Left colon (tissue), 2 donors: ENCODE data around the gene PDZD2. TPM values are rescaled to one million over a fixed set of nuclear protein-coding genes. Genes with fewer than 3 reads are reported as not detected.
"Not testable (repeated sequence)": the region's sequence is repeated elsewhere in the genome, so short reads cannot be mapped to it uniquely, and the experiment has no call there.

ENCODE experiments used
- ATAC-seq: fragments of 200-7000 bp; cut with Tn5 transposase; one replicate; pipeline ENCODE4 v1.9.1; 2020; ENCODE audit warnings: mild to moderate bottlenecking, moderate library complexity
- DNase-seq, 2 donors: peaks; one replicate each; pipeline ENCODE4 v3.0.0-alpha.2; 2020
- intact Hi-C, 2 donors: fragments of 100-400 bp; cut with DNase I in 1 of 2; cut with micrococcal nuclease in 1 of 2; formaldehyde crosslinking; loops; one replicate each; pipeline versions ENCODE4 v1.11.2 to v1.14.0; 2022; cut with DNase I, micrococcal nuclease
- total RNA-seq, 2 donors: library from RNA; stranded (reverse); fragmentation: NEBNext Ultra II Directional; extraction: Animal tissue kit (Norgen Biotek cat#: 25700); gene quantifications; one replicate each; pipeline ENCODE4 v1.2.1, GENCODE V29; 2021
- donor health status: DM: no; HTN: no; CAD: no.
- donor health status: DM: yes; HTN: yes; CAD: no.

The PDZD2 gene
- total RNA-seq, 2 donors from 2014 or later = 1.6 to 2.3 TPM

- intact Hi-C loops = no loop called here
- DNase-seq (no peak), ATAC-seq (no peak)
These were observed 328.5 kb downstream of the PDZD2 start for GRCh38 chr5:31967461-31967860.

- intact Hi-C loops = no loop called here
- DNase-seq (no peak), ATAC-seq (no peak)
These were observed 333.6 kb downstream of the PDZD2 start for GRCh38 chr5:31972558-31972957.

DNA sequence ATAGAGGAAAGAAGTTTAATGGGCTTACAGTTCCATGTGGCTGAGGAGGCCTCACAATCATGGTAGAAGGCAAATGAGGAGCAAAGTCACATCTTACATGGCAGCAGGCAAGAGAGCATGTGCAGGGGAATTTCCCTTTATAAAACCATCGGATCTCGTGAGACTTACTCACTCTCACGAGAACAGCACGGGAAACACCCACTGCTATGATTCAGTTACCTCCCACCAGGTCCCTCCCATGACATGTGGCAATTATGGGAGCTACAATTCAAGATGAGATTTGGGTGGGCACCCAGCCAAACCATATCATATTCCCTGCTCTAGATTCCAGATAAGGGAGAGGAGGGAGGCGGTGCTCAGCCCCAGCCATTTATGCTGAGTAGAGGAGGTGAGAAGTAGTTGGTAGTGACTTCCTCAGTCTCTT lies 336.3 kb downstream of the PDZD2 start:
- intact Hi-C loops, DNase-seq, ATAC-seq: not testable (repeated sequence)

- ATAC-seq (no peak), DNase-seq (no peak)
- intact Hi-C loops = no loop called here
These were observed 337.2 kb downstream of the PDZD2 start for GRCh38 chr5:31976169-31976568.

DNA sequence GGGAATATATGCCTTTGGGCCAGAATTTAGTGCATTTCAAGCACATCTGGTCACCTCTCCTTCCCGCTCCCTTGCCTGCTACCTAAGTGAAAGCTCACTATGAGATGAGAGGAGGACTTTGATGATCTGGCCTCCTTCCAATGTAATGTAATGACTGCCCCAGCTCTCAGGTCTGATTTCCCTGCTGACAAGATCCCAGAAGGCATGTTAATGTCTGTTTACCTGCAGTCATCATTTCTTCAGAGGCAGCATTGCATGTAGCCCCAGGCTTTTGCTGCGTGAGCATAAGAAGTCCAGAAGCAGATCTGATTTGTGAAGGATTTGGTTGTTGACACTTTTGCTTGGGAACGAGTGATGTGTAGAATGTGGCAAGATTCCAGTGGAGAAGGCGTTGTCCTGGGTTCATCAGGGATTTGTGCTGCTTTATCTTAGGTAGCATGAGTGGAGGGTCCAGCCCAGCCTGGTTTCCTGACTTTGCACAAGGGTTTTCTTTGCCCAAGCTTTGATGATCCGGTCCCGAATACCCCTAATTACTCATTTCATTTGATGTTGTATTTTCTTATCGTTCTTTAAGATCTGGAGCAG lies 342.5 kb downstream of the PDZD2 start:
- ATAC-seq (no peak), DNase-seq (no peak)
- intact Hi-C loops = no loop called here

DNA sequence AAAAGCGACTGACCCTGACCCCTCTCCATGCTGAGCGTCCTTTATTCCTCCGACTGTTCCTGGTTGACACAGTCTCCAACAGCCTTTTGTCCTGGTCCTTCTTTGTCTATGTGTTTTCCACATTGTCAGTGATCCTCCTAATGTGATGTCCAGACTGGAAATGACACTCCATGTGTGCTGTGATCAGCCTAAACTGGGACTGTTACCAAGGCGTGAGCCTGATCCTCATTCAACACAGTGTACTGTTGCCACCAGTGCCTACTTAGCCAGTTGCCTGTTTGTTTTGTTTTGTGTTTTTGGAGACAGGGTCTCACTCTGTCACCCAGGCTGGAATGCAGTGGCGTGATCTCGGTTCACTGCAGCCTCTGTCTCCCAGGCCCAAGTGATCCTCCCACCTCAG lies 343.1 kb downstream of the PDZD2 start:
- intact Hi-C loops = no loop called here
- ATAC-seq (no peak), DNase-seq (no peak)

DNA sequence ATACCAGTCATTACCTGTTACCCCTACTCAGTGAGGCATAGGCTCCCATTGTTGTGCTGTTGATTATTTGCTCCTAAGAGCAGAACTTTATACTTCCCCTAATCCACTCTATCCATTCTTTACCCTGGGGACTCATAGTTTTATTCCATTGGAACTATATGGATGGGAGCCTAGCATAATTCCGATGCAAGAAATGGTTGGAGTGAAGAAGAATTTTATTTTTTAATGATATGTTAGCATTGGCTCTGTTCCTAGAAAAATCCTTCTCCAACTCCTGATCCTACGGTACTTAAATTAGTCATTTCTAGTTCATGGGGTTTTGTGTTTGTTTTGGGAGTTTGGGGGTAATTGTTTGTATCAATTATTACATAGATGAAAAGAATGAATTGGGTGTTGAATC lies 343.7 kb downstream of the PDZD2 start:
- ATAC-seq (no peak), DNase-seq (no peak)
- intact Hi-C loops = no loop called here

- intact Hi-C loops = no loop called here
- DNase-seq = no peak
- no peak for ATAC-seq
These were observed 344.9 kb downstream of the PDZD2 start for GRCh38 chr5:31983851-31984250.

GRCh38 chr5:31984691-31985090 lies 345.8 kb downstream of the PDZD2 start:
- intact Hi-C loops = no loop called here
- no peak for DNase-seq
- ATAC-seq = no peak

DNA sequence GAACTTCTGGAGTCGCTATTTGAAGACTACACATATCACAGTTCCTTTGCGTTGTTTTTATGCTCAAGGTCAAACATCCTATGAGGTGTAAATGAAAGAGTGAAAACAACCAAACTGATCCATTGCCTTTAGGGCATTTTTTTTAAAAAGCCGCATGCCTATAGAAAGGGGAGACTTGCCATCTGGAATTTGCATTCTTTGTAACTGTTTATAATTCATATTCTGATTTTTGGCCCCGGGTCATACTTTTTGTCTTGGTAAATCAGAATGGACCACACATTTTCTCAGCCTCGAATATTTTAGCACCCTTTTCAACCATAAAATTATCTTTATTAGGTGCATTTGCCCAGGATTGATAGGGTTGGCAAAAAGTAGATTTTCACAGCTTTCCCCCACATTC lies 347.2 kb downstream of the PDZD2 start:
- DNase-seq (no peak), ATAC-seq (no peak)
- intact Hi-C loops = no loop called here

DNA sequence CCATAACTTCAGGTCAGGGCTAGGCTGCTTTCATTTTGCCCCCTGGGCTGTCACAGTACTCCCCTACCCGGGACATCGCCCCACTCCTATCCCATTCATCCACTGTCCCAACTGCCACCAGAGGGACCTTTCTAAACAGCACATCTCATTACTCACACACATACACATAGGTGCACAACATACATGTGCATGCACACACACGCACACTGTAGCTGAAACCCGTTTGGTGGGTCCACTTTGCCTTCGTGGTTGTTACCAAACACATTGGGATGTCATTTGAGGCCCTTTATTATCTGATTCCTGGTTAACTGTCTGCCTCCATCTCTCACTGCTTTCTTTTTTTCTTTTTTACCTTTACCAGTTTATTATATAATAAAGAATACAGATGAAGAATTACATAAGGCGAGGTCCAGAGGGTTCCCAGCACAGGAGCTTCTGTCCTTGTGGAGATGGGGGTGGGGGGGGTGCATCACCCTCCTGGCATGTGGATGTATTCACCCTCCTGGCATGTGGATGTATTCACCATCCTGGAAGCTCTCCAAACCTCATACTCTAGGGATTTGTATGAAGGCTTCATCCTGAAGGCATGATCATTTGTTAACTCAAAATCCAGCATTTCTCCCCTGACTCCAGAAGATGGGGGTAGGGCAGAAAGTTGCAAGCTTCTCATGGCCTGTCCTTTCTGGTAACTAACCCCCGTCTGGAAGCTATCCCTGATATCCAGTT lies 349.2 kb downstream of the PDZD2 start:
- intact Hi-C loops = no loop called here
- no peak for ATAC-seq
- DNase-seq = no peak

- ATAC-seq = no peak
- intact Hi-C loops = no loop called here
- DNase-seq = no peak
These were observed 351.2 kb downstream of the PDZD2 start for GRCh38 chr5:31990081-31990650.

DNA sequence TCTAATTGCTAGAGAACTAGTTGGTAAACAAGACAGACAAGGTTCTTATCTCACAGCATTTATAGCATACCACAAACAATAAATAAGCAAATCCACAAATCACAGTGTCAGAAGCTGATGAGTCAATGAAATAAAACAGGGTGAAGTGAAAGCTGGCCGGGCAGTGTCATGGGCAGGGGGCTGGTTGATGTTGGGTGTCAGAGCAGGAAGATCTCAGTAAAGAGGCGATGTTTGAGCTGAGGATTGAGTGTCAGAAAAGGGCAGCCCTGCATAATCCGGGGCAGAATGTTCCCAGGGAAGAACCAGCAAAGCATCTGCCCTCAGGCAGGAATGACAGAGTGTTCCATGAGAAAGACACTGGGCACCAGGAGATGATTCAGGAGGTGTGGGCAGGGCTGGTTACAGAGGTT lies 351.8 kb downstream of the PDZD2 start:
- ATAC-seq = no peak
- intact Hi-C loops = no loop called here
- DNase-seq = no peak

DNA sequence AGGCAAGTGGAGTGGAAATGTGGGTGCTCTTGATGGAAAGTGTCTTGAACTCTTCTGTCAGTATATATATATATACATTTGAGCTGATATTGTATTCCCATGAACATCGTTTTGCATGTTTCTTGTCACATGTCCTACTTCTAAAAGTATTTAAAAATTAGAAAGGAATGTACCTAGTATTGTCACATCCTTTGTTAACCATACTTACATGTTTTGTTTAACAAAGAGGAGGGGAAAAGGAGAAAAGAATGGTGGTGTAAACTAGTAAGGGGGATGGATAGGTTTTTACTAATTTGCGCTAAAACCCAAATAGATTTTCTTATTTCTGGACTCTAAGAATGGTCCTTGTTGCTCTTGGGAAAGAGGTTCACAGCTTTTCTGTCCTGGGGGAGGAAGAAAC lies 353.4 kb downstream of the PDZD2 start:
- DNase-seq (no peak), ATAC-seq (no peak)
- intact Hi-C loops = no loop called here

GRCh38 chr5:31993165-31993961 lies 354.4 kb downstream of the PDZD2 start:
- ATAC-seq (no peak), DNase-seq (no peak)
- intact Hi-C loops = no loop called here

DNA sequence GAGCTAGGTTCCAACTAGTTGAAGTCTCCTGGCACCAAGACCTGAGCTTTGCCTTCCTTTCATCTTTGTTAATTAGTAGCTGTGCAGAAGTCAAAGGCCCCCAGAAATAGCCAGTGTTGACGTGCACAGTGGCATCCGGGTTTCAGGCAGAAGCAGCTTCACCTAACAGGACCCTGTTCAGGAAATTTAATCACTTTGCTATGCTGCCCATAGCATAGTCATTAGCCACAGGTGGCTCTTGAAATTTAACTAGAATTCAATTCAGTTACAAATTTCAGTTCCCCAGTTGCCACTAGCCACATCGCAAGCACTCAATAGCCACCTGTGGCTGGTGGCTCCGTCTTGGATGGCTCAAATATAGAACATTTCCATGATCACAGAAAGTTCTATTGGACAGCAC lies 356.1 kb downstream of the PDZD2 start:
- intact Hi-C loops = no loop called here

GRCh38 chr5:31995714-31996113 lies 356.8 kb downstream of the PDZD2 start:
- ATAC-seq (no peak), DNase-seq (no peak)
- intact Hi-C loops = no loop called here

More for the DNA sequence above, 356.1 kb downstream of the PDZD2 start:
- no peak for DNase-seq
- ATAC-seq = no peak

- intact Hi-C loops = no loop called here
- ATAC-seq = no peak
- DNase-seq = no peak
These were observed 358.0 kb downstream of the PDZD2 start for GRCh38 chr5:31996909-31997308.

DNA sequence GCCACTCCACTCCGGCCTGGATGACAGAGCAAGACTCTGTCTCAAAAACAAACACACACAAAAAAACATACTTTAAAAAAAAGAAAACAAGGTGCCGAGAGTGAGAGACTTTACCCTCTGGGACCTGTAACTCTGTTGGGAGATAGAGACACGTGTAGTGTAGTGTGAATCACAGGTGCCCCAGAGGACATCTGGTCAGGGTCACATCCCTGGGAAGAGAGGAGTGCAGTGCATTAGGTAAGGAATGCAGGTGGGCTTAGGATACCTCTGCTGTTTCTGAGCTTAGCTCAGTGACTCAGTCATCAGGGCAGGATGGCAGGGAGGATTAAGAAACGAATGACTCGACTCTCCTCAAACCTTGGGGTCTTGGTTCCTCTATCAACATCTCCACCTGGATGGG lies 360.5 kb downstream of the PDZD2 start:
- ATAC-seq (no peak), DNase-seq (no peak)
- intact Hi-C loops = no loop called here

DNA sequence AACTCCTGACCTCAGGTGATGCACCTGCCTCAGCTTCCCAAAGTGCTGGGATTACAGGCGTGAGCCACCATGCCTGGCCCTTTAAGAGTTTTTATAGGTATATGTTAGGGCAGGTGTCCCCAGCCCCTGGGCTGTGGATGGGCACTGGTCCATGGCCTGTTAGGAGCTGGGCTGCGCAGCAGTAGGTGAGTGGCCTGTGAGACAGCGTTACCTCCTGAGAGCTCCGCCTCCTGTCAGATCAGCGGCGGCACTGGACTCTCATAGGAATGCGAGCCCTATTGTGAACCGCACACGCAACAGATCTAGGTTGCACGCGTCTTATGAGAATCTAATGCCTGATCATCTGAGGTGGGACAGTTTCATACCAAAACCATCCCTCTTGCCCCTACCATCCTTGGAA lies 361.8 kb downstream of the PDZD2 start:
- DNase-seq (no peak), ATAC-seq (no peak)
- intact Hi-C loops = no loop called here
